ENCODE measurements around the gene GNAQ. TPM values are rescaled to one million over a fixed set of nuclear protein-coding genes. Genes with fewer than 3 reads are reported as not detected.

The GNAQ gene
- total and polyA plus RNA-seq, 12 donors = 5.4 to 19.8 (median 13.2) TPM

DNA sequence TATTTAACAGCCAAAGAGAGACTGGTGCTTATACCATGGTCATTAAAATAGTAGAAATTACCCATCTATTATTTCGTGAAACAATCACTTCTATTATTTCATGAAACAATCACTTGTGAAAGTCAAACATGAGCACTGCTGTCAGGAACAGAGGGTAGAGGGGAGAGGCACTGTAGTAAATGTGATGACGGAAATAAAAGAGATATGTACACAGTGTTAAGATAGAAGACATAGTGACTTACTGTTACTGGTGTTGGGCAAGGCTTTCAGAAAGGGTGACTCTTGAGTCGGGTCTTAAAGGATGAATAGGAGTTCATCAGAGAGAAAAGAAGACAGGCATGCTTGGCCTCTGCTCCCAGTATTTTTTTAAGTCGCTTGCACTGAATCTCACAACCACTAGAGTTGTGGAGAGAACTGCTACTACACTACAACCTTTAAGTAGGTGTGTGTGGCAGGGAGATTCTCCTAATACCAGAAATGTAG, 220.9 kb downstream of the GNAQ start:
- TF ChIP-seq, protein P1, sequence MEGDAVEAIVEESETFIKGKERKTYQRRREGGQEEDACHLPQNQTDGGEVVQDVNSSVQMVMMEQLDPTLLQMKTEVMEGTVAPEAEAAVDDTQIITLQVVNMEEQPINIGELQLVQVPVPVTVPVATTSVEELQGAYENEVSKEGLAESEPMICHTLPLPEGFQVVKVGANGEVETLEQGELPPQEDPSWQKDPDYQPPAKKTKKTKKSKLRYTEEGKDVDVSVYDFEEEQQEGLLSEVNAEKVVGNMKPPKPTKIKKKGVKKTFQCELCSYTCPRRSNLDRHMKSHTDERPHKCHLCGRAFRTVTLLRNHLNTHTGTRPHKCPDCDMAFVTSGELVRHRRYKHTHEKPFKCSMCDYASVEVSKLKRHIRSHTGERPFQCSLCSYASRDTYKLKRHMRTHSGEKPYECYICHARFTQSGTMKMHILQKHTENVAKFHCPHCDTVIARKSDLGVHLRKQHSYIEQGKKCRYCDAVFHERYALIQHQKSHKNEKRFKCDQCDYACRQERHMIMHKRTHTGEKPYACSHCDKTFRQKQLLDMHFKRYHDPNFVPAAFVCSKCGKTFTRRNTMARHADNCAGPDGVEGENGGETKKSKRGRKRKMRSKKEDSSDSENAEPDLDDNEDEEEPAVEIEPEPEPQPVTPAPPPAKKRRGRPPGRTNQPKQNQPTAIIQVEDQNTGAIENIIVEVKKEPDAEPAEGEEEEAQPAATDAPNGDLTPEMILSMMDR (IDR thresholded peaks at IDR 0.05) = no peak
- no peak overlapping the region for H3K4me3 ChIP-seq
- 84 to 93% methylated on average over 4 of the region's 4 CpGs for WGBS, 2 donors
- intact Hi-C loops (cut with DNase I) = no loop called here
- no peaks in the 10 kb centered on the region for H3K9me3 ChIP-seq
- no peak for DNase-seq
- H3K36me3 ChIP-seq = peaks cover 0 to 51% (median 3%) of the 10 kb centered on the region in 9 donors
- no peaks in the 10 kb centered on the region for H3K27me3 ChIP-seq
- no peak overlapping the region for H3K27ac ChIP-seq
- ATAC-seq = no peak
- H3K4me1 ChIP-seq = peaks cover 0 to 25% (median 6%) of the 10 kb centered on the region in 9 donors

DNA sequence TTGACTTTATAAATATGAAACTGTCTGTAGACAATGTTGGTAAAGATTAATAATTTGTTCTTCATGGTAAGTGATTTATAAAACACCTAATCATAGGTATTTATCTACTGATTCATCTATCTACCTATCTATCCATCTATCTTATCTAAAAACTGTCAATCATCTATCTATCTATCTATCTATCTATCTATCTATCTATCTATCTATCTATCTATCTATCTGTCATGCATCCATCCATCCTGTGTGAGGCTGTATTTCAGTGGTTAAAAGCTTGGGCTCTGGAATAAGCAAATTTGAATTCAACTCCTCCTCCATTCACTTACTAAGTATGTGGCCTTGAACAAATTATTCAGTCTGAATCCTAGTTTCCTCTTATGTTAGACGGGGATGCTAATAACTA, 221.6 kb downstream of the GNAQ start:
- Histone ChIP-seq H3K36me3 (peaks cover 0 to 44% (median 3%) of the 10 kb centered on the region in 9 donors), H3K27ac (no peak overlapping the region), H3K4me3 (no peak overlapping the region), H3K27me3 (no peaks in the 10 kb centered on the region), H3K9me3 (no peaks in the 10 kb centered on the region), H3K4me1 (peaks cover 0 to 25% (median 6%) of the 10 kb centered on the region in 9 donors)
- ATAC-seq (no peak), DNase-seq (no peak)
- 69 to 84% methylated on average over 1 of the region's 1 CpG for WGBS, 2 donors
- intact Hi-C loops (cut with DNase I) = no loop called here
- TF ChIP-seq, protein P1 (IDR thresholded peaks at IDR 0.05) = no peak

DNA sequence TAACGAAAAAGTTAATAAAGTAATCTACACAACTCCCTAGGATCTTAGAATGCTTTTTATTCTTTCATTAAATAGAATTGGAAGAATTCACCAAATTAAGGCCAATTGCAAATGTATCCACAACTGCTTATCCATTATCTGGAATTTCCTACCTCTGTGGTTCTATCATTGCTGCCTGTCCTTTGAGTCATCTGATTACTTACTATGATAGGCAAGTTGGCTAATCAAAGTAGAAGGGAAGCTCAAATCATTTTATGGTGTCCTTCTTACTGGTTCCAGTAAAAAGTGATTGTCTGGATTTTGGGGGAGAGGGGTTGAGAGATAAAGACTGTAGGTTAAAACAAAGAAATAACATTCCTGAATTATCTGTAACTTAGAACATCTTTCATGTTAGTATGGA, 222.1 kb downstream of the GNAQ start:
- intact Hi-C loops (cut with DNase I) = no loop called here
- Histone ChIP-seq H3K36me3 (peaks cover 0 to 39% (median 3%) of the 10 kb centered on the region in 9 donors), H3K4me3 (no peak overlapping the region), H3K4me1 (peaks cover 0 to 25% (median 6%) of the 10 kb centered on the region in 9 donors), H3K9me3 (no peaks in the 10 kb centered on the region), H3K27ac (no peak overlapping the region), H3K27me3 (no peaks in the 10 kb centered on the region)
- WGBS, 2 donors = 95 to 96% methylated on average over 1 of the region's 1 CpG
- TF ChIP-seq, protein P1 (IDR thresholded peaks at IDR 0.05) = no peak
- DNase-seq (no peak), ATAC-seq (no peak)

GRCh38 chr9:77808751-77809081, 222.9 kb downstream of the GNAQ start:
- Histone ChIP-seq H3K4me1 (peaks cover 0 to 25% (median 6%) of the 10 kb centered on the region in 9 donors), H3K4me3 (no peak overlapping the region), H3K27ac (no peak overlapping the region), H3K9me3 (no peaks in the 10 kb centered on the region), H3K27me3 (no peaks in the 10 kb centered on the region), H3K36me3 (peaks cover 0 to 31% (median 0%) of the 10 kb centered on the region in 9 donors)
- TF ChIP-seq, protein P1 (IDR thresholded peaks at IDR 0.05) = no peak
- DNase-seq (no peak), ATAC-seq (no peak)
- WGBS, 2 donors = 80 to 82% methylated on average over 2 of the region's 2 CpGs
- intact Hi-C loops (cut with DNase I) = no loop called here
